ENCODE measurements around the gene NCKAP1.
"Not testable (repeated sequence)": the region's sequence is repeated elsewhere in the genome, so short reads cannot be mapped to it uniquely, and the experiment has no call there.

Gene NCKAP1

DNA sequence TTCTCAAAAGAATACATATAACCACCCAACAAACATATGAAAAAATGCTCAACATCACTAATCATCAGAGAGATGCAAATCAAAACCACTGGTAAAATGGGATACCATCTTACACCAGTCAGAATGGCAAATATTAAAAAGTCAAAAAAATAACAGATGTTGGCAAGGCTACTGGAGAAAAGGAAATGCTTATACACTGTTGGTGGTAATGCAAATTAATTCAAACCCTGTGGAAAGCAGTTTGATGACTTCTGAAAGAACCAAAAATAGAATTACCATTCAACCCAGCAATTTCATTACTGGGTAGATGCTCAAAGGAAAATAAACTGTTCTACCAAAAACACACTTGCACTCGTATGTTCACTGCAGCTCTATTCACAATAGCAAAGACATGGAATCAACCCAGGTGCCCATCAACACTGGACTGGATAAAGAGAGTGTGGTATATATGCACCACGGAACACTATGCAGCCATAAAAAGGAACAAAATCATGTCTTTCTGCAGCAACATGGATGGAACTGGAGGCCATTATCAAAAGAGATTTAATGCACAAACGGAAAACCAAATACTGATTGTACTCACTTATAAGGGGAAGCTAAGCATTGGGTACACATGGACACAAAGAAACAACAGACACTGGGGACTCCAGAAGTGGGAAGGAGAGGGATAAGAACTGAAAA, 38.8 kb downstream of the NCKAP1 start:
- DNase-seq = no peak

DNA sequence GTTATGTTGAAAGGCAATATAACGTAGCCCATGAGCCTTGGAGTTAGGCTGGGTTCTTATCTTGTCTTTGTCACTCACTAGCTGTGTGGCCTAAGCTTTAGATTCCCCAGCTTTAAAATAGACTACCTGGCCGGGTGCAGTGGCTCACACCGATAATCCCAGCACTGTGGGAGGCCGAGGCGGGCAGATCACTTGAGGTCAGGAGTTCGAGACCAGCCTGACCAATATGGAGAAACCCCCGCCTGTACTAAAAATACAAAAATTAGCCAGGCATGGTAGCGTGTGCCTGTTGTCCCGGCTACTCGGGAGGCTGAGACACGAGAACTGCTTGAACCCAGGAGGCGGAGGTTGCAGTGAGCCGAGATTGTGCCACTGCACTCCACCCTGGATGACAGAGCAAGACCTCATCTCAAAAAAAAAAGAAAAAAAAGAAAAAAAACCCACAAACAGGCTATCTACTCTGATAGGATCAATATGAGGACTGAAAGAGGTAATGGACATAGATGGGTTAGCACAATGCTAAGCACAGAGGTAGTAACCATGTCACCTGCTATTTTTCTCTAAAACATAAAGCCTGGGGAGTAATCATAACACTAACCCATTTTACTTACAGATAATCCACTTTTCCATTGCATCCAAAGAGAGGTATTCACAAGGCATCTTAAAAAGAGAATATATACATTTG, 43.9 kb downstream of the NCKAP1 start:
- DNase-seq = no peak

DNA sequence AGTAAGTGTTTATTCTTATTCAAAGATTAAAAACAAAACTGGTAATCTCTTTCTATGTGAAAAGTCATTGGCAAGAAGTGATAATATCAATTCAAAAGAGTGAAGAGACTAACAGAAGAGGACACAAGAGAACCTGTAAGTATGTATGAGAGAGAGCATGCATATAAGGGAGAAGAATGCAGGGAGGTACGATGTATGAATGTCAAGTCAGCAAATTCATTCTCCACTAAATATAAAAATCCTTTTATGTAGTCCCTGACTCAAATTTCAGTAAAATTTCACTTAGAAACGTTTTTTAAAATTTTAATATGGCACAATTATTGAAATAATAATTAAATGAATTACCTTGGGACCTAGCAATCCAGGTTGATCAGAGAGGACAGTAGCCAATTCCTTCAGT, 55.3 kb downstream of the NCKAP1 start:
- DNase-seq = no peak

DNA sequence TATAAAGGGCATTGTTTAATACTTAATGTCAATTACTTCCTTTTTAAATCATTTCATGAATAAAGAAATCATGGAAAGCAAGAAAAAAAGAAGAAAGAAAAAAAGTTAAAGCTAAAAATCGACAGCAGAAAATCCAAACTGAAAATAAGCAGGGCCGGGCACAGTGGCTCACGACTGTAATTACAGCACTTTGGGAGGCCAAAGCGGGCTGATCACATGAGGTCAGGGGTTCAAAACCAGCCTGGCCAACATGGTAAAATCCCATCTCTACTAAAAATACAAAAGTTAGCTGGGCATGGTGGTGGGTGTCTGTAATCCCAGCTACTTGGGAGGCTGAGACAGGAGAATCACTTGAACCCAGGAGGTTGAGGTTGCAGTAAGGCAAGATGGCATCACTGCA, 56.8 kb downstream of the NCKAP1 start:
- DNase-seq = not testable (repeated sequence)

DNA sequence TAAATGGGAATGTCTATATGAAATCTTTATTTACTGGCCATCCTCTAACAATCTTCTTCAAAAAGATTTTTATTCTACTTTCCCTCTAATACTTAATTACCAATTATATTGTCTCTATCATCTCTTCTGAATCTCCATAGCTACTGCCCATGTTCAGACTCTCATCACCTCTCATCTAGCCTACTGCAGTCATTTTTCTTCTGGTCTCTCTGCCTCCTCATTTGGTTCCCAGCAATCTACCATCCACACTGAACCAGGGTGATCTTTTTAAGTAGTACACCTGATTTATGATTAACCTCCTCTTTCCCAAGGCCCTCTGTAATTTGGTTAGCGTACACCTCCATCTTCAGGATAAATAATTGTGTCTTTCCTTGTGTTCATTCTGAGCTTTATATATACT, 57.6 kb downstream of the NCKAP1 start:
- no peak for DNase-seq

DNA sequence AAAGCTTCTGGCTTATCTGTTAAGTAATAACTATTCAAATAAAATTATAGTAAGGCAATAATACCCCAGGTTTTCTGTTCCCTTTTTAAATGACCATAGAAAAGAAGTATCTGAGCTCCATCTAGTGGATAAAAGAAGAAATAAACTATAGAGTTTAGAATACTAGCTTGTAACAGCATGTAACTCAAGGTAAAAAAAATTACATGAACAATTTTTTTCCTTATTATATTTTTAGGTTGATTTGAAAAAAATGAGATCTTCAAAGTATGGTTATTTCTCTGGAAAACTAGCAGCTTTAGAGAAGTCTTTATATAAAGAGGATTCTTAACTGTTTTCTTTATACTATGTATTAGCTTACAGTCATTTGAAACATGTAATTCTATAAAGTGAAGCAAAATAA, 58.1 kb downstream of the NCKAP1 start:
- DNase-seq = peak in 1 of 2 experiments; percentile 47

DNA sequence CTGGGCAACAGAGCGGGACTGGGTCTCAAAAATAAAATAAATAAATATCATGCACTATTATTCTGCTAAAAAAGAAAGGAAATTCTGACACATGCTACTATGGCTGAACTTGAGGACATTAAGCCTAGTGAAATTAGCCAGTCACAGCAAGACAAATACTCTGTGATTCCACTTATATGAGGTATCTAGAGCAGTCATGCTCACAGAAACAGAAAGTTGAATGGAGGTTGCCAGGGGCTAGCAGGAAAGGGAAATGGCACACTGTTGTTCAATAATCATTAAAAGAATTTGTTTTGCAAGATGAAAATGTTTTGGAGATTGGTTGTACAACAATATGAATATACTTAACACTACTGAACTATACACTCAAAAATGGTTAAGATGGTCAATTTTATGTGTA, 60.8 kb downstream of the NCKAP1 start:
- no peak for DNase-seq

DNA sequence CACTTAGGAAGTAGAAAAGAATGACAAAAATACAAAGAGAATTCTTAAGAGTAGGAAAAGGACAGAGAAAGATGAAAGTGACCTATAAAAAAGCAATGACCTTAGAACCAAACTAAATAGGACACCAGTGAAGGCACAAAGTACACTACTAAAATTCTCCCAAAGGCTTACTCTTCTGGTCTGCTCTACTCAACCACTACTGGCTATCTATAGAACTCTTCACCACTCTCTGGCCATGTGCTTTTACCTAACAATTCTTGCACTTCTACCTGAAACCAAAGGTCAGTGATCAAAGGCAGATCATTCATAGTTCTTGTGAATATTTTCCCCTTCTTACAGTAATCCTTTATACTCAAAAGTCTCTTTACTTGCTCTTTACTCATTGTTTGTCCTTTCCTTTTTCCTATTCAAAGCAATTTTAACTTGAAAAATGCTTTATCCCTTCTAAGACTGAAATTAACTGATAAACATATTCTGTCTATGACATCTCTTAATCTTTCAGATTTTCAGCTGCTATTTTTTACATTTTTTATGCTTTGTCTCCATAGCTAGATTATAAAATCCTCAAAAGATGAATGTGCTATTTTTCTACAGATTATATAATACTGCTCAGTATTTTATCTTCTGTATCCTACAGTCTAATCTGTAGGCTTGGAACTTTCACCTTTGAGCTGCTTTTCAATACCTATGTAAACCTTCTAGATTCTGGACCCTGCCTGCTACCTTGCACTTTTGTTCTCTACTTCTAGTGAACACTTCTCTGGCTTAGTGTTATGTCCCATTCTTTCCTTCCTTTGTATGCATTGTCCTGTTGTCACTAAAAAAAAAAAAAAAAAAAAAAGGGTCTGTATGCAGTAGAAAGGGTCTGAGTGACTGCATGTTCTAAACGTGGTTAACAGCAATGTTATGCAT, 64.6 kb downstream of the NCKAP1 start:
- DNase-seq = no peak

DNA sequence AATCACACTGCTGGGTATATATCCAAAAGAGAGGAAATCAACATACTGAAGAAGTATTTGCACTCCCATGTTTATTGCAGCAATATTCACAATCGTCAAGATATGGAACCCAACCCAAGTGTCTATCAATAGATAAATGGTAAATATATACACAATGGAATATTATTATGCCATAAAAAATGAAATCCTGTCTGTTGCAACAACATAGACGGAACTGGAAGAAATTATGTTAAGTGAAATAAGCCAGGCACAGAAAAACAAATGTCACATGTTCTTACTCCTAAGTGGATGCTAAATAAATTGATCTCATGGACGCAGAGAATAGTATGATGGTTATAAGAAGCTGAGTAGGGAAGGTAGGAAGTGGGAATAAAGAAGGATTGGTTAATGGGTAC, 65.7 kb downstream of the NCKAP1 start:
- no peak for DNase-seq

DNA sequence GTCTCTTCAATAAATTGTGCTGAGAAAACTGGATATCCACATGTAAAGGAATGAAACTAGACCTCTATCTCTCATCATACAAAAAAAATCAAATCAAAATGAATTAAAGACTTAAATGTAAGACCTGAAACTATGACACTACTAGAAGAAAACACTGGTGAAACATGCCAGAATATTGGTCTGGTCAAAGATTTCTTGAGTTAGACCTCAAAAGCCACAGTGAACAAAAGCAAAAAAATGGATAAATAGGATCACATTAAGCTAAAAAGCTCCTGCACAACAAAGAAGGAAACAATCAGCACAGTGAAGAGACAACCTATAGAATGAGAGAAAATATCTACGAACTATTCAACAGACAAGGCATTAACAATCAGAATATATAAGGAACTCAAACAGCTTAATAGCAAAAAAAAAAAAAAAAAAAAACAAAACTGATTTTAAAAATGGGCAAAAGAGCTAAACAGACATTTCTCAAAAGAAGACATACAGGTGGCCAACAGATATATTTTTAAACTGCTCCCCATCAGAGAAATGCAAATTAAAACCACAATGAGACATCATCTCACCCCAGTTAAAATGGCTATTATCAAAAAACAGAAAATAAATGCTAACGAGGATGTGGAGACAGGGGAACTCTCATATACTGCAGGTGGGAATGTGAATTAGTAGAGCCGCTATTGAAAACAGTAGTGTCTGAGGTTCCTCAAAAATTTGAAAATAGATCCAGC, 66.3 kb downstream of the NCKAP1 start:
- DNase-seq = no peak

DNA sequence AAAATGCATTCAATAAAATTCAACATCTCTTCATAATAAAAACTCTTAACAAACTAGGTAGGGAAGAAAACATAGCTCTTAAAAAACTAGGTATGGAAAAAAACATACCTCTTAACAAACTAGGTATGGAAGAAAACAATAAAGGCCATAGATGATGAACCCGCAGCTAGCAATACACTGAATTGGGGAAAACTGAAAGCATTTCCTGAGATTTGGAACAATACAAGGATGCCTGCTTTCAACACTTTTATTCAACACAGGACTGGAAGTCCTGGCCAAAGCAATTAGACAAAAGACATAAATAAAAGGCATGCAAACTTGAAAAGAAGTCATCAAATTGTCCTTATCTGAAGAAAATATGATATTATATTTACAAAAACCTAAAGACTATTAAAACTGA, 67.8 kb downstream of the NCKAP1 start:
- DNase-seq = no peak

DNA sequence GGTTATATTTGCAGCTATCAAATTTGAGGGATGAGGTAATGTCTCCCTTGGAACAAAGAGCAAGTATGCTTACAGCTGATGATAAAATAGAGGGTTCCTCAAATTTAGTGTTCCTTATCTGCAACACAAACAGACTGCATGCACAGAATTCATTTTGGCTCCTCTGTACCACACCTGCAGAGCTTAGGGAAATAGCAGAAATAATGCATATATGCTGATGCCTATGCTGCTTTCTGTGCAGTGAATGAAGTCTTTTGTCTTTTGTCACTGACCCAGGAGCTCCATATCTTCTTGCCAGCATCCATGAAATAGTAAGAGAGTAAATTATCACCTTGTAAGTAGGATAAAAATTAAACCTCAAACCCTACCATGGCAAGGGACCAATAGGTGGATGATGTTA, 69.8 kb downstream of the NCKAP1 start:
- DNase-seq = no peak

DNA sequence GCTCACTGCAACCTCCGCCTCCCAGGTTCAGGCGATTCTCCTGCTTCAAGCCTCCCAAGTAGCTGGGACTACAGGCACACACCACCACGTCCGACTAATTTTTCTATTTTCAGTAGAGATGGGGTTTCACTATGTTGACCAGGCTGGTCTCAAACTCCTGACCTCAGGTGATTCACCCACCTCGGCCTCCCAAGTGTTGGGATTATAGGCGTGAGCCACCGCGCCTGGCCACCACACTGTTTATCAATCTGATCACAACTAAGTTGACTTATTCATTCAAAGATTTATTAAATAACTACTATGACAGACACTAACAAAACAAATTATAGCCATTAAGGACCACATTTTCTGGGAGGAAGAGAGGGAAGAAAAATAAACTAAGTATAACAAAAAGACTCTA, 71.9 kb downstream of the NCKAP1 start:
- not testable (repeated sequence) for DNase-seq

DNA sequence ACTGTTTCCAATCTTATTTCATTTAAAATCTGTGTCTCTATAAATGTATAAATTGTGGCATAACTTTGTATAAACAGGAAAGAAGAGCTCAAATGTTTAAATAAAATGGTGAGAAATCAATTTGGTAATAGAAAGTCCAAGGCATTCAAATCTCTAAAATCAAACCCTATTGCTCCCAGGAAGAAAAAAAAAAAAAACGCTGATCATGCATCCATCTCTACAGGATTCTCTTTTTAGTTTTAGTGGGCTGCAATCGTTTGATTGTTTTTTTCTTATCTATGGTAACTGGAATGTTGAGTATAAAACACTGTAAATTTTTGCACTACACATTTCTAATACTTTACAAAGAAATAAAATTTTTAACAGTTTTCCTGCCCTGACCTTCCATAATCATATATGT, 75.6 kb downstream of the NCKAP1 start:
- no peak for DNase-seq

DNA sequence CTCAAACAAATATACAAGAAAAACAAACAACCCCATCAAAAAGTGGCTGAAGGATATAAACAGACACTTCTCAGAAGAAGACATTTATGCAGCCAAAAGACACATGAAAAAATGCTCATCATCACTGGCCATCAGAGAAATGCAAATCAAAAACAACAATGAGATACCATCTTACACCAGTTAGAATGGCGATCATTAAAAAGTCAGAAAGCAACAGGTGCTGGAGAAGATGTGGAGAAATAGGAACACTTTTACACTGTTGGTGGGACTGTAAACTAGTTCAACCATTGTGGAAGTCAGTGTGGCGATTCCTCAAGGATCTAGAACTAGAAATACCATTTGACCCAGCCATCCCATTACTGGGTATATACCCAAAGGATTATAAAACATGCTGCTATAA, 77.4 kb downstream of the NCKAP1 start:
- DNase-seq = not testable (repeated sequence)

DNA sequence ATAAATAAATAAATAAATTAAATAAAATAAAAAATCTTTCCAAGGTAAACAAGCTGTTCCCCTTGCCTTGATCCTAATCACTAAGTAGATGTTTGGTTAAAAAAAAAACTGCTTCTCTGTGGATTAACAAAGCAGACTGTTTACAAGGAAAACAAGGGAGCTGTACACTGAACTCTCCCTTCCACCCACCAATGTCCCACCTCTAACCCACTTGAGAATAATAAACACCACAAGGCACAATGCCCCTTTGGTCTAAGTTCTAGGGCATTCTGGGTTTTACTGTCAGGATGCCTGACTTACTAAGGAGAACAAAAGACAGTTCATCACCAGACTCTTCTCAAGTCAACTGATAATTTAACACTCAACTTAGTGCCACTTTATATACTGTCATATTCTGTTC, 83.5 kb downstream of the NCKAP1 start:
- DNase-seq = no peak

DNA sequence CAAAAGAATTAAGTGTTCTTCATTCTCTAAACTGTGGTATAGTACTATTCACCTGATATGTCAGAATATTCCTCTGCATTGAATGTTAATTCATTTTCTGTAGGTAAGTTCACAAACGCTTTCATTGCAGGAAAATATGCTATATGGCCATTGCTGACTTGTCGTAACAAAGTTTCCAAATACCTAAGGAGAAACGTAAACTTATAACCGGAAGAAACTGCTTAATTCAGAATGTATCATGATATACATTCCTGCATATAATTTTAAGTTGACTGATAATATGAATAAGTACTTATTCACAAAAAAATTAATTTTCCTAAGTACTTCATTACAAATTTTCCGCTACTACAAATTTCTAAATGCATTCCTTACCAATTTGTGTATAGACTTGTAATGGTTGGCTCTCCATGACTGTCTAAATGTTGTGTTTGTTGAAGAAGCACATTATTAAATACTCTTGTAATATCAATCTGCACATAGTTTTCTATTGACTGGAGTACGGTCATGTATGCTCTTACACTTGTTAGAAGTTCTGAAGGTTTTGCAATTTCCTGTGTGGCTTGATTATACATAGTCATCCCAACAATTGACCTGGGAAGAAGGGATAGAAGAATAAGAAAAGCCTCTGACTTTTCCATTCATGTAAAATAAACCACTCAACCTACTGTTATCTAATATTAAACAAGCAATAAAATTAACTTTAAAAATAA, 85.4 kb downstream of the NCKAP1 start:
- DNase-seq = no peak

DNA sequence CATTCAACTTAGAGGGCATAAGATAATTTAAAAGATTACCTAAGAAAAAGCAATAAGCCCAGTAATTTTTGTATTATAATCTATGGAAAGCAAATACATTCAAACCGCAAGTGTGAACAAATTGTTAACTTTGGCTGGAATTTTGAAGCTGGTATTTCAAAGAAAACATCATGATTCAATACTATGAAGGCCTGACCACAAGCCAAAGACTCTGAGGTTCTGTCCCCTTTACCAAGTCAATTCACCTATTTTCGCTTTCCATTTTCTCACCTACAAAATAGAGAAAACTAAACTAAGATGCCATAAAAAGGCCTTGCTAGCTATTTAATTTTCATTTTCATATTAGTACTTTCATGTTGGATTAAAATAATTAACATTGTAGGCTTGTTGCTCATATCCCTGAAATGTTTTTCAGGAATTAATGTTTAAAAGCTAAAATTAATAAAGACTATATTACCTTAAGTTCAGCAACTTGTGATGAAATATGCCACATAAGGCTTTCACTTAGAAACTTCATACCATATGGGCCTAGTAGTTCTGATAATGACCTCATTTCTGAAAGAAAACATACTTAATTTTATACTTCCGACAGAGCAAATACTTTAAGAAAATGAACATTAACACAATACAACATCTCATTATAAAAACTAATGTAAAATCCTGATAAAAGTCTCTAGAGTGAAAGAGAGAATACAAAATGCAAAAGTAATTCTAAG, 86.2 kb downstream of the NCKAP1 start:
- DNase-seq = no peak

DNA sequence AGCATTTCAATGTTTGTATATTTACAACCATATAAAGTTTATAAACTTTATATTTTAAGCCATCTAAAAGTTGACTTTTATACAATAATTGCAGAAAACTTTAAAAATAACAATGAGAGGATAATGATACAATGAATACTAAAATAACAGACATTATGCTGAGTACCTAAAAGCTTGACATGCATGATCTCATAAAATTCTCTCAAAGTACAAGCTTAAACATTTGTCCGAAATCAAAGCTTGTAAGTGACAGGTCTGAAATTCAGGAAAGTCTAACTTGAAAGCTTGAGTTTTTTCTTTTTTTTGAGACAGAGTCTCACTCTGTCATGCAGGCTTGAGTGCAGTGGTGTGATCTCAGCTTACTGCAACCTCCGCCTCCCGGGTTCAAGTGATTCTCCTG, 87.7 kb downstream of the NCKAP1 start:
- no peak for DNase-seq

DNA sequence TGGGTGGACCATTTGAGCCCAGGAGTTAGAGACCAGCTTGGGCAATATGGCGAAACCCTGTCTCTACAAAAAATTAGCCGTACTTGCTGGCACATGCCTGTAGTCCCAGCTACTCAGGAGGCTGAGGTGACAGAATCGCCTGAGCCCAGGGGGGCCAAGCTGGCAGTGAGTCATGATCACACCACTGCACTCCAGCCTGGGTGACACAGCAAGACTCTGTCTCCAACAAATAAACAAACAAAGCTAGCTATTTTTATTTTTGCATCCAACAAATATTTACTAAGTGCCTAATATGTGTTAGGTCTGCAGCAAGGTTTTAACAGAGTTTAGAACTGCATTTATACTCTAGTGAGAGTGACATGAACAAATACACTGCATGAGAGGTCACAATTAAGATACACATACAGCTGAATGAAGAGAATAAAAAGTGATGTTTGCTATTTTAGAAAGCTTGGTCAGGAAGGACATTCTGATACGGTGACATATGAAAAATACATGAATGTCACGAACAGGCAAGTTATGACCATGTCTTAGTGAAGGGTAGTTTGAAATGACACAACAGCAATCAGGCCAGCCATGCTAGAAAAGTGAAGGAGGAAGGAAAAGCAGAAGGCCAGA, 88.6 kb downstream of the NCKAP1 start:
- no peak for DNase-seq

DNA sequence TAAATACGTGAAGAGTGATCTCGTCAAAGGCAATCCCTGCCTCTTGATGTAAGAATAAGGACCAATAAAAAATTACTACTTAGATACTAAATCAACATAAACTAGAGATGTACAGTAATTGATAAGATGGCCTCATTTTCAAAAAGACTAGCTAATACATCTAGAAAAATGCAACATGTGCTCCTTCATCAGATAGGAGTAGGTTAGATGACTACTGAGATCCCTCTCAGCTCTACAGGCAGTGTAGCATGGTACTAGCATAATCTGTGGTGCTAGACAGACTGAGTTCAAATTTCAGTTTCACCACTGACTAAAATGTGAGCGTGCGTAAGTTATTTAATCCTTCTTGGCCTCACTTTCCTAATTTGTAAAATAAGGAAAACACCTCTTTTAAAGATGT, 89.2 kb downstream of the NCKAP1 start:
- no peak for DNase-seq

Data from NCI-H524 (cell line).